K562 (cell line): Measurements from ENCODE around the gene ARAP1. TPM values are rescaled to one million over a fixed set of nuclear protein-coding genes. Genes with fewer than 3 reads are reported as not detected.

ENCODE experiments used
- ATAC-seq: fragments of 200-7000 bp; cut with Tn5 transposase; 3 replicates; pipeline ENCODE4 v1.9.1; 2020; ENCODE audit warnings: moderate library complexity
- BruUV-seq: library from RNA; stranded (reverse); fragments of 400-500 nt; replicated peaks from 2 replicates; lab custom pipeline; 2021; lab: Mats Ljungman, UMichigan
- CTCF ChIA-PET: fragments of 300-600 bp; formaldehyde crosslinking; extraction: SDS; loops from one replicate; lab custom pipeline; 2021; ENCODE audit warnings: low intra/inter-chr PET ratio; lab: Yijun Ruan, JAX
- POLR2A ChIA-PET: fragments of 300-600, 350-650 bp; sonication (Branson Sonifier 250); formaldehyde crosslinking; extraction: SDS; loops from one replicate; lab custom pipeline; 2021; ENCODE audit warnings: antibody characterized with exemption, inconsistent platforms; lab: Yijun Ruan, JAX
- DNase-seq, 4 experiments: peaks; one replicate each; pipeline versions ENCODE4 v3.0.0 to v3.0.0-alpha.2; 2011 to 2018; ENCODE audit warnings: low spot score in 3 of 4, mixed read lengths in 3 of 4; ENCODE audit errors: extremely low read depth in 1 of 4
- FAIRE-seq: peaks from 2 replicates; lab custom pipeline; 2011; peaks lifted over from hg19 to GRCh38; lab: Jason Lieb, UNC
- H2AFZ ChIP-seq: 2 replicates; pipeline ENCODE4 v1.6.0; 2011; ENCODE audit warnings: low read depth, low read length, control low read depth, inconsistent platforms
- H3K27ac ChIP-seq: fragments of 200-600 bp; 3 replicates; pipeline ENCODE4 v1.8.0; 2011; ENCODE audit warnings: low read depth, mild to moderate bottlenecking, control low read depth, inconsistent platforms, low read length, moderate library complexity, mixed read lengths; ENCODE audit errors: extremely low read depth
- H3K27me3 ChIP-seq, 2 experiments: fragments of 300-600 bp in 1 of 2; 2 replicates in 1 of 2; 3 replicates in 1 of 2; pipeline versions ENCODE4 v1.6.0 to v1.8.0; 2011; ENCODE audit warnings: inconsistent platforms in 2 of 2, low read length in 2 of 2, mild to moderate bottlenecking in 1 of 2, mixed read lengths in 1 of 2, moderate library complexity in 1 of 2; ENCODE audit not compliant: control insufficient read depth in 2 of 2, insufficient read depth in 2 of 2
- H3K36me3 ChIP-seq: fragments of 300-600 bp; 3 replicates; pipeline ENCODE4 v1.8.0; 2011; ENCODE audit warnings: mild to moderate bottlenecking, low read length, inconsistent platforms; ENCODE audit not compliant: control insufficient read depth, insufficient read depth
- H3K4me1 ChIP-seq, 2 experiments: fragments of 200-600 bp in 1 of 2; replicated peaks in 1 of 2; 2 replicates in 1 of 2; 3 replicates in 1 of 2; pipeline versions ENCODE4 v1.5.1 to v1.8.0; 2011; ENCODE audit warnings: inconsistent platforms in 2 of 2, low read length in 2 of 2, mild to moderate bottlenecking in 1 of 2, mixed read lengths in 1 of 2, moderate library complexity in 1 of 2; ENCODE audit not compliant: control insufficient read depth in 2 of 2, insufficient read depth in 2 of 2
- H3K4me2 ChIP-seq: 2 replicates; pipeline ENCODE4 v1.6.1; 2011; ENCODE audit warnings: low read length, control low read depth, inconsistent platforms, mixed read lengths; ENCODE audit not compliant: insufficient read depth
- H3K4me3 ChIP-seq: fragments of 200-600 bp; sonication (generic), shearing (Covaris generic); 2 replicates; pipeline ENCODE4 v1.5.1; 2016; ENCODE audit warnings: control low read depth, inconsistent platforms
- H3K79me2 ChIP-seq: fragments of 200-600 bp; 3 replicates; pipeline ENCODE4 v1.8.0; 2011; ENCODE audit warnings: low read length, inconsistent platforms; ENCODE audit not compliant: control insufficient read depth, insufficient read depth
- H3K9ac ChIP-seq, 2 experiments: 2 replicates each; pipeline versions ENCODE4 v1.6.0 to v1.6.1; 2011; ENCODE audit warnings: low read depth in 2 of 2, low read length in 2 of 2, control low read depth in 1 of 2, inconsistent platforms in 1 of 2, mild to moderate bottlenecking in 1 of 2, mixed read lengths in 1 of 2; ENCODE audit not compliant: insufficient read depth in 1 of 2
- H3K9me1 ChIP-seq: one replicate; pipeline ENCODE4 v1.6.0; 2011; ENCODE audit warnings: inconsistent platforms, mild to moderate bottlenecking, low read length, moderate library complexity; ENCODE audit not compliant: control insufficient read depth, insufficient read depth
- H3K9me3 ChIP-seq: replicated peaks from 2 replicates; pipeline ENCODE4 v1.5.1; 2011; ENCODE audit warnings: low read depth, low read length, inconsistent platforms; ENCODE audit not compliant: control insufficient read depth, insufficient read depth
- H4K20me1 ChIP-seq: replicated peaks from 2 replicates; pipeline ENCODE4 v1.6.1; 2011; ENCODE audit warnings: low read length, inconsistent platforms, mixed read lengths; ENCODE audit not compliant: control insufficient read depth, insufficient read depth
- CXXC5 ChIP-seq: fragments of 250-450 bp; sonication (Bioruptor Pico); IDR thresholded peaks from 2 replicates; pipeline ENCODE4 v1.8.0; 2022; ENCODE audit warnings: inconsistent platforms, mild to moderate bottlenecking, moderate library complexity
- FOSL1 ChIP-seq: fragments of 200-800 bp; sonication (Bioruptor generic); conservative IDR thresholded peaks from 2 replicates; pipeline ENCODE4 v1.6.1; 2016; ENCODE audit warnings: missing genetic modification characterization, missing compliant biosample characterization
- GABPB2 ChIP-seq: fragments of 250-450 bp; sonication (Bioruptor Pico); conservative IDR thresholded peaks from 2 replicates; pipeline ENCODE4 v1.5.1; 2021; ENCODE audit warnings: mild to moderate bottlenecking
- YBX1 ChIP-seq: fragments of 450-650 bp; IDR thresholded peaks from 2 replicates; pipeline ENCODE4 v1.7.1; 2016; ENCODE audit warnings: mild to moderate bottlenecking
- ZNF121 ChIP-seq: sonication (generic); formaldehyde crosslinking; conservative IDR thresholded peaks from 2 replicates; pipeline ENCODE4 v1.8.0; 2022; ENCODE audit warnings: missing genetic modification reagents
- WGBS: fragments of 100-300 bp; shearing (Covaris generic); methylation state at CpG from one replicate; pipeline ENCODE4 v1.1.6; 2016; ENCODE audit warnings: low coverage, mixed read lengths; ENCODE audit not compliant: insufficient coverage; ENCODE audit errors: missing lambda C conversion rate; 5-methylcytosine and 5-hydroxymethylcytosine counted together
- in situ Hi-C: fragments of 300-500 bp; cut with MboI; formaldehyde crosslinking; loops from 4 replicates; pipeline ENCODE4 v1.15.0; 2018; ENCODE audit warnings: inconsistent platforms, mixed read lengths
- intact Hi-C: fragments of 100-400 bp; cut with micrococcal nuclease; formaldehyde crosslinking; loops from 2 replicates; pipeline ENCODE4 v1.14.2; 2022
- polyA plus RNA-seq, 8 experiments: library from polyadenylated mRNA; depleted of rRNA in 4 of 8; stranded (reverse) in 5 of 8; unstranded in 3 of 8; fragments of >200 nt; fragmentation: Nextera tagmentation in 2 of 8; fragmentation: Illumina TruSeq in 1 of 8; extraction: Ambion mirVana in 2 of 8; extraction: Trizol in 1 of 8; gene quantifications; 2 replicates each; pipeline versions ENCODE4 v1.2.1 to v1.2.3, GENCODE V29; 2011 to 2014; ENCODE audit warnings: inconsistent platforms in 1 of 8, missing spikeins in 1 of 8
- total RNA-seq, 7 experiments: library from RNA; depleted of rRNA in 6 of 7; stranded (reverse); fragments of >200 nt in 6 of 7; fragmentation: Illumina TruSeq in 2 of 7; extraction: Trizol in 2 of 7; gene quantifications; 2 replicates each; pipeline versions ENCODE4 v1.2.1 to v1.2.3, GENCODE V29; 2011 to 2021; ENCODE audit warnings: low replicate concordance in 1 of 7
- TF ChIP-seq, protein P1 (sequence below): fragments of 250-450 bp; sonication (Bioruptor Pico); IDR thresholded peaks from 2 replicates; pipeline ENCODE4 v1.4.0; 2020; ENCODE audit warnings: borderline replicate concordance
- TF ChIP-seq, protein P2 (sequence below), 2 experiments: fragments of 450-650 bp in 1 of 2; sonication (generic) in 1 of 2; formaldehyde crosslinking in 1 of 2; IDR thresholded peaks; 2 replicates each; pipeline versions ENCODE4 v1.7.1 to v1.9.0; 2016 to 2022; ENCODE audit warnings: inconsistent platforms in 1 of 2, mild to moderate bottlenecking in 1 of 2, missing genetic modification reagents in 1 of 2
- TF ChIP-seq, protein P3 (sequence below), 2 experiments: IDR thresholded peaks; 2 replicates each; pipeline ENCODE4 v1.6.1; 2012; ENCODE audit warnings: improper control_type of control experiment in 2 of 2, low read depth in 2 of 2, low read length in 2 of 2, borderline replicate concordance in 1 of 2

Gene ARAP1
- total and polyA plus RNA-seq, 9 of the 15 experiments (the other 6 are each of a cell fraction or from before 2014, with no cell fraction given) = 0.23 to 67.0 (median 24.6) TPM

DNA sequence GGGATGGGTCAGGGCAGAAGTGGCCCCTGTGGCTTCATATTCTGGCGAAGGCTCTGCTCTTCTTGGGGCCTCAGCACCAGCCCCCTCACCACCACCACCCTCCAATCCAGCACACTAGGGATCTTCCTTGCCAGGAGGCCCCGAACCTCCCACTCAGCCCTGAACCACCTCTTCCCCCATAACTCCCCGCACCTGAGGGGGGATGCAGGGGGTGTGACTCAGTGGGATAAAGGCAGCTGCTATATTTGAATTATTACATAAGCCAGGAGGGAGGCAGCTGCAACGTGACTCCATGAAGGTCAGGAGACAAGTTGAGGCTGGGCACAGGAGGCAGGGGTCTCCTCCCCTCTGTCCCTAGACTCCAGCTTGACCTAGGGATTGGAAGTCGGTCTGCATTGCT is 72.3 kb downstream of the ARAP1 start:
- no peak overlapping the region for H3K27ac ChIP-seq
- no peak overlapping the region for H3K4me2 ChIP-seq
- H3K36me3 ChIP-seq = peaks cover 18% of the 10 kb centered on the region; the same call in 1 of the 3 replicates
- H2AFZ ChIP-seq = no peak overlapping the region
- no peak for FAIRE-seq
- peaks cover 5% of the 10 kb centered on the region for H3K9me1 ChIP-seq
- no peak overlapping the region for H3K9ac ChIP-seq
- no peak overlapping the region for H3K4me3 ChIP-seq
- no peaks in the 10 kb centered on the region for H3K79me2 ChIP-seq
- DNase-seq = no peak
- intact Hi-C loops = loop anchor here (5.0 kb wide), 1 partner anchor 208 kb away; no protein-coding TSS in a partner anchor
- no peaks in the 10 kb centered on the region for H3K9me3 ChIP-seq
- WGBS = 1% methylated on average over 4 of the region's 5 CpGs
- H3K27me3 ChIP-seq = peaks cover 7 to 47% of the 10 kb centered on the region in 2 experiments; a peak in 4 of 5 replicates
- ATAC-seq = no peak
- CTCF ChIA-PET = interaction anchor here (0.7 kb wide), 1 partner anchor 12 kb away, joined by 3 read pairs; no protein-coding TSS in a partner anchor
- H3K4me1 ChIP-seq = peaks cover 3 to 25% of the 10 kb centered on the region in 2 experiments; a peak in 4 of 5 replicates
- peaks cover 46% of the 10 kb centered on the region for H4K20me1 ChIP-seq
- POLR2A ChIA-PET = interaction anchor here (0.8 to 1.4 kb wide), 2 partner anchors 11 to 395 kb away, joined by 3 to 7 read pairs; no protein-coding TSS in a partner anchor
- no TSS peak for BruUV-seq
- in situ Hi-C loops = loop anchor here (5.0 to 10.0 kb wide), 2 partner anchors 93 to 205 kb away; no protein-coding TSS in a partner anchor
- TF ChIP-seq, protein P1, sequence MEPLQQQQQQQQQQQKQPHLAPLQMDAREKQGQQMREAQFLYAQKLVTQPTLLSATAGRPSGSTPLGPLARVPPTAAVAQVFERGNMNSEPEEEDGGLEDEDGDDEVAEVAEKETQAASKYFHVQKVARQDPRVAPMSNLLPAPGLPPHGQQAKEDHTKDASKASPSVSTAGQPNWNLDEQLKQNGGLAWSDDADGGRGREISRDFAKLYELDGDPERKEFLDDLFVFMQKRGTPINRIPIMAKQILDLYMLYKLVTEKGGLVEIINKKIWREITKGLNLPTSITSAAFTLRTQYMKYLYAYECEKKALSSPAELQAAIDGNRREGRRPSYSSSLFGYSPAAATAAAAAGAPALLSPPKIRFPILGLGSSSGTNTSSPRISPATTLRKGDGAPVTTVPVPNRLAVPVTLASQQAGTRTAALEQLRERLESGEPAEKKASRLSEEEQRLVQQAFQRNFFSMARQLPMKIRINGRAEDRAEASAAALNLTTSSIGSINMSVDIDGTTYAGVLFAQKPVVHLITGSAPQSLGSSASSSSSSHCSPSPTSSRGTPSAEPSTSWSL = no peak
- TF ChIP-seq, protein P2, sequence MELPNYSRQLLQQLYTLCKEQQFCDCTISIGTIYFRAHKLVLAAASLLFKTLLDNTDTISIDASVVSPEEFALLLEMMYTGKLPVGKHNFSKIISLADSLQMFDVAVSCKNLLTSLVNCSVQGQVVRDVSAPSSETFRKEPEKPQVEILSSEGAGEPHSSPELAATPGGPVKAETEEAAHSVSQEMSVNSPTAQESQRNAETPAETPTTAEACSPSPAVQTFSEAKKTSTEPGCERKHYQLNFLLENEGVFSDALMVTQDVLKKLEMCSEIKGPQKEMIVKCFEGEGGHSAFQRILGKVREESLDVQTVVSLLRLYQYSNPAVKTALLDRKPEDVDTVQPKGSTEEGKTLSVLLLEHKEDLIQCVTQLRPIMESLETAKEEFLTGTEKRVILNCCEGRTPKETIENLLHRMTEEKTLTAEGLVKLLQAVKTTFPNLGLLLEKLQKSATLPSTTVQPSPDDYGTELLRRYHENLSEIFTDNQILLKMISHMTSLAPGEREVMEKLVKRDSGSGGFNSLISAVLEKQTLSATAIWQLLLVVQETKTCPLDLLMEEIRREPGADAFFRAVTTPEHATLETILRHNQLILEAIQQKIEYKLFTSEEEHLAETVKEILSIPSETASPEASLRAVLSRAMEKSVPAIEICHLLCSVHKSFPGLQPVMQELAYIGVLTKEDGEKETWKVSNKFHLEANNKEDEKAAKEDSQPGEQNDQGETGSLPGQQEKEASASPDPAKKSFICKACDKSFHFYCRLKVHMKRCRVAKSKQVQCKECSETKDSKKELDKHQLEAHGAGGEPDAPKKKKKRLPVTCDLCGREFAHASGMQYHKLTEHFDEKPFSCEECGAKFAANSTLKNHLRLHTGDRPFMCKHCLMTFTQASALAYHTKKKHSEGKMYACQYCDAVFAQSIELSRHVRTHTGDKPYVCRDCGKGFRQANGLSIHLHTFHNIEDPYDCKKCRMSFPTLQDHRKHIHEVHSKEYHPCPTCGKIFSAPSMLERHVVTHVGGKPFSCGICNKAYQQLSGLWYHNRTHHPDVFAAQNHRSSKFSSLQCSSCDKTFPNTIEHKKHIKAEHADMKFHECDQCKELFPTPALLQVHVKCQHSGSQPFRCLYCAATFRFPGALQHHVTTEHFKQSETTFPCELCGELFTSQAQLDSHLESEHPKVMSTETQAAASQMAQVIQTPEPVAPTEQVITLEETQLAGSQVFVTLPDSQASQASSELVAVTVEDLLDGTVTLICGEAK (IDR thresholded peaks at IDR 0.05) = no peak
- TF ChIP-seq, protein P2 (CRISPR knock-in tag; IDR thresholded peaks at IDR 0.05) = no peak
- no peak for TF ChIP-seq ZNF121 (CRISPR knock-in tag)
- no peak for TF ChIP-seq GABPB2 (CRISPR knock-in tag)
- no peak for TF ChIP-seq FOSL1 (tag)
- TF ChIP-seq, protein P3, sequence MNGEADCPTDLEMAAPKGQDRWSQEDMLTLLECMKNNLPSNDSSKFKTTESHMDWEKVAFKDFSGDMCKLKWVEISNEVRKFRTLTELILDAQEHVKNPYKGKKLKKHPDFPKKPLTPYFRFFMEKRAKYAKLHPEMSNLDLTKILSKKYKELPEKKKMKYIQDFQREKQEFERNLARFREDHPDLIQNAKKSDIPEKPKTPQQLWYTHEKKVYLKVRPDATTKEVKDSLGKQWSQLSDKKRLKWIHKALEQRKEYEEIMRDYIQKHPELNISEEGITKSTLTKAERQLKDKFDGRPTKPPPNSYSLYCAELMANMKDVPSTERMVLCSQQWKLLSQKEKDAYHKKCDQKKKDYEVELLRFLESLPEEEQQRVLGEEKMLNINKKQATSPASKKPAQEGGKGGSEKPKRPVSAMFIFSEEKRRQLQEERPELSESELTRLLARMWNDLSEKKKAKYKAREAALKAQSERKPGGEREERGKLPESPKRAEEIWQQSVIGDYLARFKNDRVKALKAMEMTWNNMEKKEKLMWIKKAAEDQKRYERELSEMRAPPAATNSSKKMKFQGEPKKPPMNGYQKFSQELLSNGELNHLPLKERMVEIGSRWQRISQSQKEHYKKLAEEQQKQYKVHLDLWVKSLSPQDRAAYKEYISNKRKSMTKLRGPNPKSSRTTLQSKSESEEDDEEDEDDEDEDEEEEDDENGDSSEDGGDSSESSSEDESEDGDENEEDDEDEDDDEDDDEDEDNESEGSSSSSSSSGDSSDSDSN (IDR thresholded peaks at IDR 0.05; ENCODE audit: borderline replicate concordance in 1 of 2, low read depth in 2 of 2, low read length in 2 of 2) = no peak
- TF ChIP-seq CXXC5 (CRISPR knock-in tag) = no peak
- TF ChIP-seq YBX1 = no peak
